Posterior cingulate gyrus (tissue), 11 donors: ENCODE measurements around the gene RASA3.
A peak's percentile ranks its signal among the peaks of the same experiment; 100 is the strongest.

Experiments
- DNase-seq, 10 donors: peaks; one replicate each; pipeline versions ENCODE4 v3.0.0 to v3.0.0-alpha.2; 2020 to 2021; ENCODE audit warnings: mixed read lengths in 3 of 10
- intact Hi-C: fragments of 100-400 bp; cut with DNase I; formaldehyde crosslinking; loops from one replicate; pipeline ENCODE4 v1.15.1; 2023

Gene RASA3

GRCh38 chr13:114008964-114009589, 123.3 kb downstream of the RASA3 start:
- peak in 5 of 10 donors; percentile 0 to 59 (median 41) for DNase-seq
- intact Hi-C loops, result no loop called here

- peak in 4 of 10 donors; percentile 4 to 50 (median 28) for DNase-seq
- intact Hi-C loops, result no loop called here
Observed at GRCh38 chr13:114007566-114007965, 124.9 kb downstream of the RASA3 start.

GRCh38 chr13:114005206-114005724, 127.2 kb downstream of the RASA3 start:
- peak in 2 of 10 donors; percentile 48 to 67 for DNase-seq
- intact Hi-C loops, result no loop called here

GRCh38 chr13:114004420-114005205, 127.8 kb downstream of the RASA3 start:
- DNase-seq, result peak in 5 of 10 donors; percentile 24 to 78 (median 49)
- intact Hi-C loops, result no loop called here

GRCh38 chr13:114002771-114003321, 129.6 kb downstream of the RASA3 start:
- intact Hi-C loops, result no loop called here
- peak in 4 of 10 donors; percentile 5 to 81 (median 71) for DNase-seq

- DNase-seq, result peak in 4 of 10 donors; percentile 5 to 80 (median 61)
- intact Hi-C loops, result no loop called here
Observed at GRCh38 chr13:114002009-114002544, 130.3 kb downstream of the RASA3 start.

- intact Hi-C loops, result no loop called here
- DNase-seq, result peak in 4 of 10 donors; percentile 5 to 83 (median 60)
Observed at GRCh38 chr13:114001331-114002008, 131.0 kb downstream of the RASA3 start.

GRCh38 chr13:114000151-114001040, 132.0 kb downstream of the RASA3 start:
- intact Hi-C loops, result no loop called here
- peak in 4 of 10 donors; percentile 2 to 53 (median 52) for DNase-seq

- peak in 1 of 10 donors; percentile 25 for DNase-seq
- intact Hi-C loops, result no loop called here
Observed at GRCh38 chr13:113999618-113999910, 132.9 kb downstream of the RASA3 start.

- intact Hi-C loops, result no loop called here
Observed at GRCh38 chr13:113998781-113999617, 133.4 kb downstream of the RASA3 start.

GRCh38 chr13:113997845-113998751, 134.3 kb downstream of the RASA3 start:
- intact Hi-C loops, result no loop called here
- DNase-seq, result peak in 3 of 10 donors; percentile 71 to 84 (median 81)

More at GRCh38 chr13:113998781-113999617, 133.4 kb downstream of the RASA3 start:
- peak in 3 of 10 donors; percentile 63 to 81 (median 67) for DNase-seq

GRCh38 chr13:113996912-113997745, 135.3 kb downstream of the RASA3 start:
- peak in 3 of 10 donors; percentile 23 to 53 (median 28) for DNase-seq
- intact Hi-C loops, result no loop called here

GRCh38 chr13:113996081-113996911, 136.1 kb downstream of the RASA3 start:
- DNase-seq, result peak in 3 of 10 donors; percentile 54 to 78 (median 70)
- intact Hi-C loops, result no loop called here

GRCh38 chr13:113995051-113995601, 137.3 kb downstream of the RASA3 start:
- peak in 3 of 10 donors; percentile 58 to 77 (median 58) for DNase-seq
- intact Hi-C loops, result no loop called here
